Neuronal stem cell (in vitro differentiated cells): Measurements from ENCODE around the gene C14orf119.

Experiments used
- DNase-seq: peaks from one replicate; pipeline ENCODE4 v3.0.0-alpha.2; 2013; ENCODE audit warnings: low spot score
- H2AFZ ChIP-seq: one replicate; pipeline ENCODE4 v1.6.1; 2013; ENCODE audit warnings: mild to moderate bottlenecking, low read length, inconsistent platforms
- H2AK5ac ChIP-seq: 2 replicates; pipeline ENCODE4 v1.6.1; 2013; ENCODE audit warnings: low read depth, mild to moderate bottlenecking, inconsistent platforms, low read length, moderate library complexity, mixed read lengths
- H2BK120ac ChIP-seq: 2 replicates; pipeline ENCODE4 v1.6.1; 2013; ENCODE audit warnings: low read depth, mild to moderate bottlenecking, inconsistent platforms, low read length, moderate library complexity, mixed read lengths
- H2BK12ac ChIP-seq: one replicate; pipeline ENCODE4 v1.6.1; 2013; ENCODE audit warnings: low read length, inconsistent platforms
- H2BK15ac ChIP-seq: 2 replicates; pipeline ENCODE4 v1.6.1; 2013; ENCODE audit warnings: mild to moderate bottlenecking, low read length, inconsistent platforms, mixed read lengths
- H2BK5ac ChIP-seq: one replicate; pipeline ENCODE4 v1.6.1; 2013; ENCODE audit warnings: inconsistent platforms, mild to moderate bottlenecking, low read length, moderate library complexity
- H3K14ac ChIP-seq: one replicate; pipeline ENCODE4 v1.6.1; 2013; ENCODE audit warnings: low read length, inconsistent platforms
- H3K18ac ChIP-seq: 2 replicates; pipeline ENCODE4 v1.6.1; 2013; ENCODE audit warnings: low read length, inconsistent platforms
- H3K23ac ChIP-seq: 2 replicates; pipeline ENCODE4 v1.6.1; 2013; ENCODE audit warnings: low read depth, mild to moderate bottlenecking, mixed read lengths, low read length, inconsistent platforms; ENCODE audit not compliant: poor library complexity
- H3K27ac ChIP-seq: replicated peaks from 3 replicates; pipeline ENCODE4 v1.5.1; 2013; ENCODE audit warnings: low read length, inconsistent platforms
- H3K27me3 ChIP-seq, 3 experiments: 2 replicates each; pipeline ENCODE4 v1.6.1; 2013; ENCODE audit warnings: low read length in 3 of 3, mild to moderate bottlenecking in 2 of 3, inconsistent platforms in 1 of 3, low read depth in 1 of 3, mixed read lengths in 1 of 3, moderate library complexity in 1 of 3; ENCODE audit not compliant: control insufficient read depth in 3 of 3, insufficient read depth in 3 of 3
- H3K36me3 ChIP-seq, 2 donors: replicated peaks in 1 of 2; 2 replicates each; pipeline ENCODE4 v1.6.1; 2013; ENCODE audit warnings: low read length in 2 of 2; ENCODE audit not compliant: control insufficient read depth in 2 of 2, insufficient read depth in 2 of 2
- H3K4ac ChIP-seq: 2 replicates; pipeline ENCODE4 v1.6.1; 2013; ENCODE audit warnings: inconsistent platforms, mild to moderate bottlenecking, low read length, moderate library complexity
- H3K4me1 ChIP-seq, 2 donors: 1 replicate in 1 of 2; 2 replicates in 1 of 2; pipeline ENCODE4 v1.6.1; 2013; ENCODE audit warnings: low read length in 2 of 2, low read depth in 1 of 2; ENCODE audit not compliant: control insufficient read depth in 2 of 2, insufficient read depth in 1 of 2
- H3K4me2 ChIP-seq: one replicate; pipeline ENCODE4 v1.6.1; 2013; ENCODE audit warnings: mild to moderate bottlenecking, low read length, inconsistent platforms; ENCODE audit not compliant: insufficient read depth, poor library complexity, severe bottlenecking
- H3K4me3 ChIP-seq, 2 donors: 2 replicates each; pipeline ENCODE4 v1.5.1; 2013; ENCODE audit warnings: low read length in 2 of 2, mild to moderate bottlenecking in 2 of 2, inconsistent platforms in 1 of 2, moderate library complexity in 1 of 2
- H3K79me1 ChIP-seq: one replicate; pipeline ENCODE4 v1.6.1; 2013; ENCODE audit warnings: low read depth, mild to moderate bottlenecking, inconsistent platforms, low read length, moderate library complexity
- H3K9ac ChIP-seq: one replicate; pipeline ENCODE4 v1.6.1; 2013; ENCODE audit warnings: mild to moderate bottlenecking, low read depth, low read length, inconsistent platforms; ENCODE audit not compliant: poor library complexity
- H3K9me3 ChIP-seq, 2 donors: replicated peaks in 1 of 2; 2 replicates each; pipeline versions ENCODE3 to v1.6.1; 2013; ENCODE audit warnings: low read length in 2 of 2, mild to moderate bottlenecking in 2 of 2, inconsistent platforms in 1 of 2, low read depth in 1 of 2, mixed read lengths in 1 of 2, moderate library complexity in 1 of 2; ENCODE audit not compliant: control insufficient read depth in 2 of 2, insufficient read depth in 1 of 2
- H4K8ac ChIP-seq: one replicate; pipeline ENCODE4 v1.6.1; 2013; ENCODE audit warnings: low read depth, mild to moderate bottlenecking, inconsistent platforms, low read length, moderate library complexity
- H4K91ac ChIP-seq: one replicate; pipeline ENCODE4 v1.6.1; 2013; ENCODE audit warnings: low read length, low read depth, mild to moderate bottlenecking, inconsistent platforms; ENCODE audit not compliant: poor library complexity
- WGBS, 2 donors: extraction: QIAGEN DNeasy Blood & Tissue Kit; methylation state at CpG; one replicate each; pipeline ENCODE4 v1.1.7; 2013; ENCODE audit warnings: missing lambda C conversion rate in 2 of 2, mixed read lengths in 1 of 2; ENCODE audit not compliant: insufficient read length in 2 of 2, insufficient replicate concordance in 1 of 2; ENCODE audit errors: extremely low coverage in 2 of 2; 5-methylcytosine and 5-hydroxymethylcytosine counted together

Gene C14orf119

GRCh38 chr14:23123419-23123818 is 28.1 kb downstream of the C14orf119 start:
- Histone ChIP-seq H2BK12ac (no peak overlapping the region), H3K4ac (no peak overlapping the region), H3K9me3 (peaks cover 0 to 2% of the 10 kb centered on the region in 2 donors), H2AK5ac (no peak overlapping the region), H2BK15ac (no peak overlapping the region), H3K9ac (no peak overlapping the region), H2BK5ac (no peak overlapping the region), H3K79me1 (no peaks in the 10 kb centered on the region), H3K4me1 (peaks cover 5 to 11% of the 10 kb centered on the region in 2 donors), H3K27ac (no peak overlapping the region), H2BK120ac (no peak overlapping the region), H3K4me2 (no peak overlapping the region), H3K14ac (no peak overlapping the region), H3K27me3 (no peaks in the 10 kb centered on the region), H4K91ac (no peak overlapping the region), H3K18ac (no peak overlapping the region), H3K4me3 (no peak overlapping the region), H4K8ac (no peak overlapping the region), H3K23ac (no peak overlapping the region), H2AFZ (no peak overlapping the region), H3K36me3 (peaks cover 0 to 6% of the 10 kb centered on the region in 2 donors)
- no peak for DNase-seq
- WGBS, 2 donors: no CpG with 5 or more reads among the region's 8 CpGs

- H3K4me3 ChIP-seq: no peak overlapping the region
- H4K8ac ChIP-seq: no peak overlapping the region
- H2AK5ac ChIP-seq: no peak overlapping the region
- H2AFZ ChIP-seq: no peak overlapping the region
- no peak overlapping the region for H2BK5ac ChIP-seq
- no peak for DNase-seq
- WGBS, 2 donors: no CpG with 5 or more reads among the region's 13 CpGs
- H3K18ac ChIP-seq: no peak overlapping the region
- H3K27ac ChIP-seq: no peak overlapping the region
- no peaks in the 10 kb centered on the region for H3K27me3 ChIP-seq
- no peak overlapping the region for H4K91ac ChIP-seq
- H3K4ac ChIP-seq: no peak overlapping the region
- no peak overlapping the region for H2BK15ac ChIP-seq
- no peak overlapping the region for H3K23ac ChIP-seq
- peaks cover 0 to 2% of the 10 kb centered on the region in 2 donors for H3K9me3 ChIP-seq
- no peak overlapping the region for H2BK120ac ChIP-seq
- H3K14ac ChIP-seq: no peak overlapping the region
- no peak overlapping the region for H3K9ac ChIP-seq
- no peak overlapping the region for H3K4me2 ChIP-seq
- H3K4me1 ChIP-seq: peaks cover 5 to 8% of the 10 kb centered on the region in 2 donors
- H2BK12ac ChIP-seq: no peak overlapping the region
- H3K79me1 ChIP-seq: no peaks in the 10 kb centered on the region
- peaks cover 0 to 6% of the 10 kb centered on the region in 2 donors for H3K36me3 ChIP-seq
Observed at GRCh38 chr14:23124337-23124954, 29.1 kb downstream of the C14orf119 start.

DNA sequence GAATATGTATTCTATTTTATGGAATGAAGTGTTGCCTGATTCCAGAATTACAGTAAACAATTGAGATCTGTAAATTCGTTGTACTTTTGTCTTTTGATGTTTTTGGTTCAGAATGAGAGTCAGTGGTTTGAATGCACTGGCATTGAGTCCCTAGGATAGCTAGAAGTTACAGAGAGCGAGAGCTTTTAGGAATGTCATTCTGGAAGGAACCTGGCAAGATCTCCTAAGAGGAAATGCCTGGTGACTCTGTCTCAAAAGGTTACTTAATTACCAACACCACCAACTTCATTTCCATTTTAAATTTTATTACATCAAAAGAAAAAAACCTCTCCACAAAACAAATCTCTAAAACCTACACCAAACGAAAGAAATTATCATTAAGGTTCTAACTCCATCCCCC is 29.7 kb downstream of the C14orf119 start:
- Histone ChIP-seq H3K4ac (no peak overlapping the region), H4K8ac (no peak overlapping the region)
- 100% methylated on average over 1 of the region's 3 CpGs for WGBS, 2 donors

GRCh38 chr14:23125933-23126524 is 30.7 kb downstream of the C14orf119 start:
- Histone ChIP-seq H3K36me3 (peaks cover 0 to 6% of the 10 kb centered on the region in 2 donors), H3K9ac (no peak overlapping the region), H4K8ac (no peak overlapping the region), H2AFZ (no peak overlapping the region), H3K4me2 (no peak overlapping the region), H2BK5ac (no peak overlapping the region), H3K27me3 (no peaks in the 10 kb centered on the region), H3K4ac (no peak overlapping the region), H2AK5ac (no peak overlapping the region), H3K4me3 (no peak overlapping the region), H2BK120ac (no peak overlapping the region), H2BK15ac (no peak overlapping the region), H4K91ac (no peak overlapping the region), H3K23ac (no peak overlapping the region), H3K4me1 (peaks cover 3 to 5% of the 10 kb centered on the region in 2 donors), H2BK12ac (no peak overlapping the region), H3K27ac (no peak overlapping the region), H3K18ac (no peak overlapping the region), H3K79me1 (no peaks in the 10 kb centered on the region), H3K14ac (no peak overlapping the region), H3K9me3 (peaks cover 0 to 2% of the 10 kb centered on the region in 2 donors)
- no peak for DNase-seq
- WGBS, 2 donors: no CpG with 5 or more reads among the region's 9 CpGs

More for the DNA sequence above, 29.7 kb downstream of the C14orf119 start:
- H3K23ac ChIP-seq: no peak overlapping the region
- no peak overlapping the region for H3K9ac ChIP-seq
- H3K27me3 ChIP-seq: no peaks in the 10 kb centered on the region
- H3K79me1 ChIP-seq: no peaks in the 10 kb centered on the region
- H3K4me1 ChIP-seq: peaks cover 4 to 5% of the 10 kb centered on the region in 2 donors
- no peak overlapping the region for H4K91ac ChIP-seq
- H2AFZ ChIP-seq: no peak overlapping the region
- peaks cover 0 to 6% of the 10 kb centered on the region in 2 donors for H3K36me3 ChIP-seq
- no peak overlapping the region for H3K27ac ChIP-seq
- H2AK5ac ChIP-seq: no peak overlapping the region
- H3K14ac ChIP-seq: no peak overlapping the region
- DNase-seq: no peak
- H2BK120ac ChIP-seq: no peak overlapping the region
- no peak overlapping the region for H3K18ac ChIP-seq
- H3K4me2 ChIP-seq: no peak overlapping the region
- H3K9me3 ChIP-seq: peaks cover 0 to 2% of the 10 kb centered on the region in 2 donors
- H2BK12ac ChIP-seq: no peak overlapping the region
- H3K4me3 ChIP-seq: no peak overlapping the region
- no peak overlapping the region for H2BK15ac ChIP-seq
- no peak overlapping the region for H2BK5ac ChIP-seq
